ENCODE data around the gene DPEP2NB.

GRCh38 chr16:68005211-68005610 lies 10.5 kb downstream of the DPEP2NB start:
- TF ChIP-seq CTCF (IDR thresholded peaks at IDR 0.05; ENCODE audit: insufficient read depth, low read length, poor library complexity, severe bottlenecking) (no peak), EZH2phosphoT487 (conservative IDR thresholded peaks at IDR 0.05; ENCODE audit: low read length) (no peak)

Measured in SU-DHL-6 (cell line).